WERI-Rb-1 (cell line): ENCODE results near the gene MYO5A.
A peak's percentile ranks its signal among the peaks of the same experiment; 100 is the strongest.
"Not testable (repeated sequence)": the region's sequence is repeated elsewhere in the genome, so short reads cannot be mapped to it uniquely, and the experiment has no call there.

ENCODE experiments used
- DNase-seq: peaks from one replicate; pipeline ENCODE4 v3.0.0-alpha.2; 2020
- H3K27ac ChIP-seq: fragments of 250-450 bp; sonication (Bioruptor Pico); 2 replicates; pipeline ENCODE4 v1.5.1; 2020; ENCODE audit warnings: mild to moderate bottlenecking, moderate library complexity
- H3K27me3 ChIP-seq: fragments of 250-450 bp; sonication (Bioruptor Pico); 2 replicates; pipeline ENCODE4 v1.5.1; 2021; ENCODE audit warnings: mild to moderate bottlenecking, low read depth, moderate library complexity; ENCODE audit not compliant: insufficient read depth, severe bottlenecking
- H3K36me3 ChIP-seq: fragments of 250-450 bp; sonication (Bioruptor Pico); 2 replicates; pipeline ENCODE4 v1.5.1; 2020; ENCODE audit warnings: mild to moderate bottlenecking, moderate library complexity
- H3K4me3 ChIP-seq: 2 replicates; pipeline ENCODE4 v1.5.1; 2011; ENCODE audit warnings: low read depth, mild to moderate bottlenecking, control low read depth, low read length
- H3K9me3 ChIP-seq: fragments of 250-450 bp; sonication (Bioruptor Pico); 2 replicates; pipeline ENCODE4 v1.5.1; 2021; ENCODE audit warnings: mild to moderate bottlenecking, moderate library complexity; ENCODE audit not compliant: severe bottlenecking
- CTCF ChIP-seq: IDR thresholded peaks from 2 replicates; pipeline ENCODE4 v1.5.1; 2011; ENCODE audit warnings: low read depth, mild to moderate bottlenecking, control low read depth, inconsistent platforms, low read length

MYO5A gene

GRCh38 chr15:52528564-52529340 lies at the start of gene MYO5A:
TSS of gene MYO5A (minus strand) at chr15:52528880. CDS start at chr15:52528806, 74 bp downstream.
- Histone ChIP-seq H3K9me3 (no peaks in the 10 kb centered on the region), H3K27ac (no peak within 1 kb of the TSS), H3K4me3 (peak within 1 kb of the TSS; percentile 66), H3K36me3 (no peaks in the 10 kb centered on the region), H3K27me3 (peaks cover 18% of the 10 kb centered on the region)
- DNase-seq, result peak; percentile 62
- 0 out of 2 replicates have a peak, but pooled peaks have one; percentile 17 for TF ChIP-seq CTCF

DNA sequence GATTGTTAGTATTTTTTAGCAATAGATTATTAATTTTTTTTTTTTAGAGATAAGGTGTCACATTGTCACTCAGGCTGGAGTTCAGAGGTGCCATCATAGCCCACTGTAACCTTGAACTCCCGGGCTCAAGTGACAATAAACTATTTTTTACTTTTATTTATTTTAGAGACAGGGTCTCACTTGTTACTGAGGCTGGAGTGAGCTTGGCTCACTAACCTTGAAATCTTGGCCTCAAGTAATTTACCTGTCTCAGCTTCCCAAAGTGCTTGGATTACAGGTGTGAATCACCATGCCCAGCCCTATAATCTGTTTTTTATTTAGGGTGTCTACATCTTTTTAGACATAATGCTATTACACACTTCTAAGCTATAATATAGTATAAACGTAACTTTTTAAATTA lies 48.0 kb upstream of the MYO5A start:
- no peaks in the 10 kb centered on the region for H3K9me3 ChIP-seq
- no peak overlapping the region for H3K27ac ChIP-seq
- H3K36me3 ChIP-seq, result no peaks in the 10 kb centered on the region
- no peaks in the 10 kb centered on the region for H3K27me3 ChIP-seq
- H3K4me3 ChIP-seq, result no peak overlapping the region
- TF ChIP-seq CTCF, result no peak
- DNase-seq, result no peak

GRCh38 chr15:52575573-52575972 lies 46.9 kb upstream of the MYO5A start:
- not testable (repeated sequence) for H3K36me3 ChIP-seq, H3K27me3 ChIP-seq, H3K4me3 ChIP-seq, H3K9me3 ChIP-seq, H3K27ac ChIP-seq, DNase-seq

- Histone ChIP-seq H3K27ac (no peak overlapping the region), H3K9me3 (no peaks in the 10 kb centered on the region), H3K4me3 (no peak overlapping the region), H3K27me3 (no peaks in the 10 kb centered on the region), H3K36me3 (no peaks in the 10 kb centered on the region)
- TF ChIP-seq CTCF, result no peak
- no peak for DNase-seq
These were observed 46.4 kb upstream of the MYO5A start for GRCh38 chr15:52575072-52575471.

DNA sequence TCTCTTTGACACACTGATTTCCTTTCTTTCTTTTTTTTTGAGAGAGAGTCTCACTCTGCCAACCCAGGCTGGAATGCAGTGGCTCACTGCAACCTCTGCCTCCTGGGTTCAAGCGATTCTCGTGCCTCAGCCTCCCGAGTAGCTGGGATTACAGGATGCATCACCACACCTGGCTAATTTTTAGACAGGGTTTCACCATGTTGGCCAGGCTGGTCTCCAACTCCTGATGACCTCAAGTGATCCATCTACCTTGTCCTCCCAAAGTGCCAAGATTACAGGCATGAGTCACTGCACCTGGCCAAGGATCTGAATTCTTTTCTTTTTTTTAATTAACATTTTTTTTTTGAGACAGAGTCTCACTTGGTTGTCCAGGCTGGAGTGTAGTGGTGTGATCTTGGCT lies 45.9 kb upstream of the MYO5A start:
- not testable (repeated sequence) for H3K27me3 ChIP-seq, H3K27ac ChIP-seq, H3K4me3 ChIP-seq, H3K36me3 ChIP-seq, H3K9me3 ChIP-seq, DNase-seq

GRCh38 chr15:52568601-52569585 lies 40.2 kb upstream of the MYO5A start, which contains the start of gene ARPP19:
TSS of gene ARPP19 (minus strand) at chr15:52569030. CDS start at chr15:52568892, 138 bp downstream.
- peak within 1 kb of the TSS; percentile 90 for H3K4me3 ChIP-seq
- TF ChIP-seq CTCF, result no peak; the same call in 1 of the 2 replicates
- DNase-seq, result peak; percentile 96
- peaks cover 13% of the 10 kb centered on the region for H3K36me3 ChIP-seq
- H3K27me3 ChIP-seq, result no peaks in the 10 kb centered on the region
- H3K27ac ChIP-seq, result peak within 1 kb of the TSS; percentile 90
- no peaks in the 10 kb centered on the region for H3K9me3 ChIP-seq
